Measurements from ENCODE around the gene CEP89.

DNA sequence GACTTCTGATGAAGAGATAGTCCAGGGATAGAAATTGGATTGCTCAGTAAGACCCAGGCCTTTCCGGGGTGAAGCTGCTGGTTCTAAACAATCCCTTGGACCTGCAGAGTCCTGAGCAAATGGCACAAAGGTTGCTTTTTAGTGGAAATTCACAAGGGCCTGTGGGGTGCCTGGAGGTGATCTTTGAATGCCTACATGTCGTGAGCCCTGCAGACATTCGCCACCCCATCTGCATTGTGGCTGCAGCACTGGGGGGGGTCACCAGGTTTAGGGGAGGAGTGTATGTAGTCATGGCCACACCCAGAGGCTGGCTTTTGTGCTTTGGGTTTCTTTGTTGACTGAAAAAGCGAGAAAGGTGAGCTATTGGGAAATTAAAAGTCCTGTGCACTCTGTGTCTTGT is 143.6 kb downstream of the CEP89 start:
- TF ChIP-seq CEBPB (IDR thresholded peaks at IDR 0.05), result no peak
- TF ChIP-seq, protein P1, sequence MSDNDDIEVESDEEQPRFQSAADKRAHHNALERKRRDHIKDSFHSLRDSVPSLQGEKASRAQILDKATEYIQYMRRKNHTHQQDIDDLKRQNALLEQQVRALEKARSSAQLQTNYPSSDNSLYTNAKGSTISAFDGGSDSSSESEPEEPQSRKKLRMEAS (IDR thresholded peaks at IDR 0.05), result no peak
- no peak for TF ChIP-seq YY1 (IDR thresholded peaks at IDR 0.05; ENCODE audit: low read depth)
- no peak for TF ChIP-seq RAD21 (IDR thresholded peaks at IDR 0.05; ENCODE audit: low read depth)
